IPS DF 4.7 (cell line): ENCODE data around the gene C13orf46.
"Not testable (repeated sequence)": the region's sequence is repeated elsewhere in the genome, so short reads cannot be mapped to it uniquely, and the experiment has no call there.

Experiments
- DNase-seq: peaks from one replicate; pipeline ENCODE4 v3.0.0-alpha.2; 2013; ENCODE audit warnings: low spot score; ENCODE audit errors: extremely low read depth

The C13orf46 gene

DNA sequence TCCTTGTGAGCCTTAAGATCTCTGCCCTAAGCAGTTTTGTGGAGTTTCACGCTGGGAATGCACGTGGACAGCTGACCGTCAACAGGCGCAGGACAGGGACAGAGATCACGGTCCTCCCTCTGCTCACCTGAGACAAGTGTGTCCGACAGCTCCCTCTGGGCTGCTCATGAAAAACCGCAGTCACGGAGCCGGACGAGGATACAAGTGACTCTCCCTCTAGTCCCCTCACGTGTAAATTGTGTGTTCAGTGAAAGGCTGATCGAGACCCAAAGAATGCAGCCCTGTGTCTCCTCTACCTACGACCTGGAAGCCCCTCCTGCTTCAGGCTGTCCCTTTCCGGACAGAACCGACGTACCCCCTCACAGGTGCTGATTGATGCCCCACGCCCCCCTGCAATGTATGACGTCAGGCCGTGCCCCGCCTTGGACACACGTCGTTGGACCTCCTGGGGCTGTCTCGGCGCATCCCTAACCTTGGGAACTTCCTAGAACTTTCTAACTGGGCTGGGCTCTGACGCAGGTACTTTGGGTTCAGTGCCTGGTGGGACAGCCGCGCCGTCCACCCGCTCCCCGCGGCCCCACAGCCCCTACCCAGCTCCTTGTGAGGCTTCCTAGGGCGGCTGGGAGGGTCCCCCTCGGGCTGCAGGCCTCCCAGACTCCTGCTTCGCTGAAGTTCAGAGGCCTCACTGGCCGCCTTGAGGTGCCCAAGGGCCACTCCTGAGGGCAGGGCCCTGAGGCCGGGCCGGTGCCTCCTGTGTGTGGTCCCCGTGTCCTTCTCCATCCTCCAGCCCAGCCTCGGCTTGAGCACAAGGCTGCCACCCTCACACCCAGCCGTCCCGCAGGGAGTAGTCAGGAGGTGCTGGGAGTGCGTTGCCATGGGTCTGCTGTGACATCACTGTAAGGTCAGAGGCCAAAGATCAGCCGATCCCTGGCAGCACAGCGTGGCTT, at the start of gene C13orf46:
Gene C13orf46, minus strand, starts transcription at position 859 of the 947 bp plus-strand sequence. Its CDS starts 79 bp downstream, at position 780.
- no peak for DNase-seq

DNA sequence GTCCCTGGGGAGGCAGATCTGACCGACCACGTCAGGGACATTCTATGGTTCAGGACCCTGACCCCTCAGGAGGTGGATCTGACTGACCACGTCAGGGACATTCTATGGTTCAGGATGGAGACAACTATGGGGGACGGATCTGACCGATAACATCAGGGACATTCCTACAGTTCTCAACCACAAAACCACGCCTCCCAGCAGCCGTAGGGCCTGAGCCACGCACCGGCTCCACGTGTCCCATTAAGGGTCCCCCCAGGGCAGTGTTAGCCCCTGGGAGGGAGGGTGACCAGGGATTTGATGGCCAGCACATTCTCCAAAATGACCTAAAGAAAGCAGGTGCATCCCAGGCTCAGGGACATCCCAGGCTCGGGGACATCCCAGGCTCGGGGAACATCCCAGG, 49.0 kb upstream of the C13orf46 start:
- DNase-seq, result no peak

DNA sequence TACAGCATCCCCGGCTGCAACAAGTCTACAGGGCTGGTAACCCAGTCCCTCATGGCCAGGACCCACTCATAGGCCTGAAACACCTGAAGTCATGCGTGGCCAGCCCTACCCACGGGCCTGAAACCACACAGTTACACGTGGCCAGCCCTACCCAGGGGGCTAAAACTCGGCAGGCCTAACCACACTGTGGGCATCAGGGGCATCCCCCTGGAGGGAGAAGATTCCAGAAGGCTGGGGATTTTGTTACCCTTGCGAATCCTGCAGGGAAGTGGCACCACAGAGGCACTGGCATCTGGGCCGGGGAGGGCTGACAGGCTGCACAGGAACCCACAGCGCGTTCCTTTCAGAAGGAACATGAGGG, 48.4 kb upstream of the C13orf46 start:
- DNase-seq, result no peak

DNA sequence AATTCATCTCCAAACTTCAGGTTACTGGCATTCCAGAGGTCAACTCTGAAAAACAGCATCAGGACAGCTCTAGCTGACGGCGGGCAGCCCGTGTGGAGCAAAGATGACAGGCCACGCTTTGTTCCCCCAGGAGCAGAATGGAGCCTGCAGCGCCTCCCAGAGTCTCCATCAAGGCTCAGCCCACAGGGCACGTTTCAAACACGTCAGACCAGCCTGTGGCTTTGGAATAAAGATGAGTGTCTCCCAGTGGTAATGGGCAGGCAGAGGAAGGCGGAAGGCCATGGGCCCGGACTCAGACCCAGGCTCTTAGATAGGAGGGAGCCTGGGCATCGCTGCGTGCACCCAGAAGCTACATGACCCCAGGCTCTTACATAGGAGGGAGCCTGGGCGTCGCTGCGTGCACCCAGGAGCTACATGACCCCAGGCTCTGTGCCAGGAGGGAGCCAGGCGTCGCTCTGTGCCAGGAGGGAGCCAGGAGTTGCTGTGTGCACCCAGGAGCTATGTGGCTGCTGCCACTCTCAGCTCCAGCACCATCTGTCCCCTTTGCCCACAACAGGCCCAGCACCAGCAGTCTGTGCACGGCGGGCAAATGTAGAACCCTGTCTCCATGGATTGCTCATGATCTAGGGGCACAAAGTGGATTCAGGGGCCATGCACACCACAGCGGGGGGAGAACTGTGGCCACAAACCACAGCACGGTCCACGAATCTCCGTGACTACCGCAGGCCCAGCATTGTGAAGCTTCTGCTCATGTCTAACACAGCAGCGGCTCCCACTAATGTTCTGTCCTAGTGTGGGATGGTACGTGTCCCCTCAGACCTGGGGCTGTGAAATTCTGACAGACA, 47.8 kb upstream of the C13orf46 start:
- no peak for DNase-seq

DNA sequence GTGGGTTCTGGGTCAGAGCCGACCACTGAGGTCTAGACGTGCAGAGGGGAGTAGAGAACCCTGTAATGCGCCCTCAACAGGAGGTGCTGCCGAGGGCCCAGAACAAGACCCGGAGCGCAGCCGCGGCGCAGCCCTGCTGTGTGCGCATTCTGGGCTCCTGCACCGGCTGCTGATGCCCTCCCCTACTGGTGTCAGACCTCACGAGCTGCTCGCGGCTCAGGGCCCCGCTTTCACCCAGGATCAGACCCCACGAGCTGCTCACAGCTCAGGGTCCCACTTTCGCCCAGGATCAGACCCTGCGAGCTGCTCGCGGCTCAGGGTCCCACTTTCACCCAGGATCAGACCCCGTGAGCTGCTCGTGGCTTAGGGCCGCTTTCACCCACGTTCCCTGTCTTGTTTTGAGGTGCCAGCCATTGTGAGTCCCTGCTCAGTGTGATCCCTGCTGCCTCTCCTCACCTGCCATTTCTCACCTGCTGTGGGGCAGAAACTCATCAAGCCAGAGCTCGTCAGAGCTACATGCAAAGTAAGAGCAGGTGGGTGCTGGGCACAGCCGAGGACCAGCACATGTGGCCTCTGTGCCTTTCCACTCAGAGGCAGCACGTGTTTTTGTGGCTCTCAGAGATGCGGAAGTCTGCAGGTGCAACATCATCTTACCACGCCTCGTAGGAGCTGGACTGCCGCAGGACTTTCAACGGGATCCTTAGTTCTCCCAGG, 47.0 kb upstream of the C13orf46 start:
- DNase-seq, result no peak

DNA sequence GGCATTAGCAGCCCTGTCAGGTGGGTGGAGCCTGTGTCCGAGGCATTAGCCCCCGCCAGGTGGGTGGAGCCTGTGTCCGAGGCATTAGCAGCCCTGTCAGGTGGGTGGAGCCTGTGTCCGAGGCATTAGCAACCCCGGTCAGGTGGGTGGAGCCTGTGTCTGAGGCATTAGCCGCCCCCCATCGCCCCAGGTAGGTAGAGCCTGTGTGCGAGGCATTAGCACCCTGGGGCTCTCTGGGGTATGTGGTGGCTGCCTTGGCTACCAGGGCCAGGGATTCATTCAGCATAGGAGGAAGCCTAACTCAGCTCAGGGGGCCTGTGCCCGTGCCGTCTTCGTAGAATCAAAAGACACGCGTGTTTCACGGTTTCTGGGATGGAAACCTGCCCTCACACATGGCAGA, 46.3 kb upstream of the C13orf46 start:
- DNase-seq, result not testable (repeated sequence)

DNA sequence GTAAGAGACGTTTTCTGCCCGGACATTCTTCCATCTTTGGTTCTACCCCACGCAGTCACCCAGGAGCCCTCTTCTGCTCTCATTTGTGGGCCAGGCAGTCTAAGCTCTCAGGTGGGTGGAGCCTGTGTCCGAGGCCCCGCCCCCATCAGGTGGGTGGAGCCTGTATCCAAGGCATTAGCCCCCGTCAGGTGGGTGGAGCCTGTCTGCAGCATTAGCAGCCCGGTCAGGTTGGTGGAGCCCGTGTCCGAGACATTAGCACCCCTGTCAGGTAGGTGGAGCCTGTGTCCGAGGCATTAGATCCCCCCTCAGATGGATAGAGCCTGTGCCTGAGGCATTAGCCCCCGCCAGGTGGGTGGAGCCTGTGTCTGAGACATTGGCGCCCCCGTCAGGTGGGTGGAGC, 45.5 kb upstream of the C13orf46 start:
- DNase-seq, result no peak

DNA sequence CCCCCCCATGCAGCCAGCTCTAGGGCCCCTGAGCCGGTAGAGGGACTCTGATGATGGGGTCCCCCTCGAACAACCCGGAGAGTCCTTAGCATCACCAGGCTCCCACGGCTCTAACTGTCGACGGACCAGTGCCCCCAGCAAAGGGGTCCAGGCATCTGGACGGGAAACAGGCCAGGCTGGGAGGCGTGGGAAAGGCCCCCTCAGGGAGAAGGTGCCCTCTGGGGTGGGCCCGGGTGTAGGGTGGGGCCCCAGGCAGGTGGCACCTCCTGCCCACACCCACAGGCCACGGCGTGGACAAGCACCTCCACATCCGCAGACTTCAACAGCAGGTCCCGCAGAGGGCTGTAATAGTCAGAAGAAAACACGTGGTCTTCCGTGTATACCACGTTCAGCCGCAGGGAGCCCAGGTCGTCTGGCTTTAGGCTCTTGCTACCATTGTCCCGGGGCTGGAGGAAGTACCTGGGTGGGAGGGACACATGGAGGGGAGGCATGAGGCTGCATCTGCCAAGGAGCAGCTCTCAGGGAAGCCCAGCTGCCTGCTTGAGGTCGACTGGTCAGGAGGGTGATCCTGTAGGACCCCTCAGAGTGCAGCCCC, 44.7 kb upstream of the C13orf46 start:
- no peak for DNase-seq

DNA sequence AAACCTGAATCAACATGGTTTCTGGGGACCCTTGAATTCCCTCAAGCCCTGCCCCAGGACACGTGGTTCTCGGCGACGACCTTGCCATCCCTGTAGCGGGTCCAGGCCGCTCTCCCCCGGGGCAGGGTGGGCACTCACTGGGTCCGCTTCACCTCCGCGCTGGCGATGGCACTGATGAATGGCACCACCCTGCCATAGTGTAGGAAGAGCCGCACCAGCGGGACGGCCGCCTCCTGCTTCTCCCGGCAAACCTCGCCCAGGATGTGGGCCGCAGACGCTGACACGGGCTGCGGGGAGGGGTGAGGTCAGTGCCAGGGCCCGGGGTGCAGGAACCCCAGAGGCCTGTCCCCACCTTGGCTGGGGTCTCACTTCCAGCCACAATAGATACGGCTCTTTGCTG, 44.1 kb upstream of the C13orf46 start:
- DNase-seq, result no peak

DNA sequence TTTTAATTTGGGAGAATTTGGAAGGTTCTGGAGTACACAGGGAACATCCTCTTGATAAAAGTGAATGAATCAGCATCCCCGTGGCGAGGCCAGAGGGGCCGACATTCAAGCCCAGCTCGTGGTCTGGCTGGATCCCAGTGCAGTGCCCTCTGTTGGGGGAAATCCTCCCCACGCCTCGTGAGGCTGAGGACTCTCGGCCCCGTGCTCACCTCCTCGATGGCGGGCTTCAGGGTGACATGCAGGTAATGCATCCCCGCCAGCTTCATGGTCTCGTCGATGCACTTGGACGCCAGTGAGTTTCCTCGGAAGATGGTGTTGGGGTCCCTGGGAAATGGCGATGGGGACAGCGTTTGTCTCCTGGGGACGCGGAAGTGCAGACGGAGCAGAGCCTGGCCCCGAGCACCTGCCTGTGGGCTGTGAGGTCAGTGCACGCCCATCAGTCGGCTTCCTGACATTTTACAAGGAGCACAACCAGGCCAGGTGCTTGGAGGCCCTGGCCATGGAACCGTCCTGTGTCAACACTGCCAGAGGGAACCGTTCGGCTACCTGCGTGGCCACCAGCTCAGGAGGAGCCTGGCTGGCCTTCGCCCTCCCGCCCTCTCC, 43.3 kb upstream of the C13orf46 start:
- DNase-seq, result no peak

DNA sequence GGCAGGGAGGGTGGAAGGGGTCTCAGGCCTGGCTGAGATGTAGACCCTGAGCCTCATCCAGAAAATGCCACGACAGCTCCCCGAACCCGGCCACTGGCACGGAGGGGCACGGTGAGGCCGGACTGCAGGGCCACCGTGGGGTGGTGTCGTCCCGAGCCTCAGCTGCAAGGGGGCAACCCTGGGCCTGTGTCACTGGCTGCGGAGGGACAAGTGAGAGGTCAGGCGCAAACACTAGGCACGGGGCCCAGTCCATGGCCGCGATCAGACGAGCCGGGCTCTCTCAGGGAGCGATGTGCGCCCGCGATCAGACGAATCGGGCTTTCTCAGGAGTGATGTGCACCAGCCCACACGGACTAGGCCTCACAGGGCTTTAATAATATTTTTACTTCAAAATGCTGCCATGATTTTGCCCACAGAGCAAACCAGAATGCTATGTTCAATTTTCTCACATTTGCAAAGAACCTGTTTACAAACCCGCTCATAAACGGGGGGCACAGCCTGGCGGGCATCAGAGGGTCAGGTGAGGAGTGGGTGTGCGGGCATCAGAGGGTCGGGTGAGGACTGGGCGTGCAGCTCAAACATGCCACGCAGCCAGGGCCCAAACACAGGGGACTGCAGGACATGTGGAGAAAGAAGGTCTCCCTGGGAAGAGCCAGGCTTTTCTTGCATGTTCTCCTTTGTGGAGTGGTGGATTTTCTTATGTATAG, 42.6 kb upstream of the C13orf46 start:
- DNase-seq, result no peak

DNA sequence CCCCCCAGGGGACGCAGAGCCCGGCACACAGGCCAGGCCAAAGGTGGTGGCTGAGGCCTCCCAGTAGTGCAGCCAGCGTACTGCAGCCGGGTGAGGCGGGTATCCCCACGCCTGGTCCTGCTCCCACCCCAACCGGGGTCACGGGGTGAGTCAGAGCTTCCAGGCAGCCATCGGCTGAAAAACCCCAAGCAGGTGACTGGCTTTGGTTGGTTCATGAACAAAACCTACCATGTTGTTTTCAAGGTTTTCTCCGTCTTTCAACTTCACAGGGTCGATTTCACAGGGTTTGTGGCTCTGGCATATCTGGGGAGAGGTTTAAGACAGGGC, 42.1 kb upstream of the C13orf46 start:
- no peak for DNase-seq

DNA sequence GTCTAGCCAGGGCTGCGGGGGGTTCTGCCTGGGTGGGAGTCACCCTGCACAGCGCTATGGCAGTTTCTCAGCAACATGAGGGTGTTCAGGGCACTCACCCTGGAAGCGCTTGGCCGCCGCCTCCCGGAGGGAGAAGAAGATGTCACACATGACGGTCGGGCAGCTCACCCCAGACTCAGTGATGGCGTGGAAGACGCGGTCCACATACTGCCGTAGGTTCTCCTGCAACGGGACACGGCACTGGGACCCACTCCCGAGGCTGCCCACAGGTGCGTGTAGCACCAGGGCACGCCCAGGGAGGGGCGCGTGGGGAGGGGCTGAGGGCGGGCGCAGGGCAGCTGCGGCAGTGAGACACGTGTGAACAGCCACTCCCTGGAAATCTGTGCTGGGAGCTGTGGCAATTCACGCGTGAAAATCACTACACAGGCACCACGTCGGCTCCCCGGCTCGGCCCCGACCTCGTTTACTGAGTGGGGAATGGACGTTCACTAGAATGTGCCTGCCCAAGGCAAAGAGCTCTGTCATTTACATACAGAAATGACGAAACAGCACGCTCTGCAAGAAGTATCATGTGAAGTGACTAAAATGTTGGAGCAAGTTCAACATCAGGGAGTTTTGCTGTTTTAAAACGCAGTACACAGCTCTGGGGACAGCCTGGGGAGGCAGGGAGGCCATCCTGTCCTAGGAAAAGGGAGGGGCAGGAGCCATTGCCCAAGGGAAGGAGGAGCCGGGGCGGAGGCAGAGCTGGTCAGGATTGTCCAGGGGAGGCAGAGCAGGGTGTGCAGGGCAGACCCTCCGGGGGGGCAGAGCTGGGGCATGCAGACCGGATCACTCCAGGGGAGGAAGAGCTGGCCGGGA, 41.5 kb upstream of the C13orf46 start:
- no peak for DNase-seq

DNA sequence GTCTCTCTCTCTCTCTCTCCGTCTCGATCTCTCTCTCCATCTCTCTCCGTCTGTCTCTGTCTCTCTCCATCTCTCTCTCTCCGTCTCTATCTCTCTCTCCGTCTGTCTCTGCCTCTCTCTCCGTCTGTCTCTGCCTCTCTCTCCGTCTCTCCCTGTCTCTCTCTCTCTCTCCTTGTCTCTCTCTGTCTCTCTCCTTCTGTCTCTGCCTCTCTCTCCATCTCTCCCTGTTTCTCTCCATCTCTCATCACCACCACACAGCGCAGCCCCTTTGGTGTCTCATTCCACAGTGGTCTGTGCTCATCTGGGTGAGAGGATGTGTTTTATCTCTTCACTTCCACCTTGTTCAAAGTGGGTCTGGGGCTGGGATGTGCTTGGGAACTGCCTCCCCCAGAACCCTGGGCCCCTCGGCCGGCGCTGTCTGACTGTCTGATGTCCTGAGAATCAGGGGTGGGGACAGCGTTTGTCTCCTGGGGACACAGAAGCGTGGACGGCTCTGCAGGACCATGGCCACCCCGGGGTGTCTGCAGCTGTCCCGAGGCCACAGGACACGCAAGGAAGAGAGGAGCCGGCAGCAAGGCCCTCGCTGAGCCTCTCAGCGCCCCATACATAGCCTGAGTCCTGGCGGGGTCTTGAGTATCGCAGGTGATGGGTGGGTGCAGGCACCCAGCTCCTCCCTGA, 40.2 kb upstream of the C13orf46 start:
- DNase-seq, result no peak

DNA sequence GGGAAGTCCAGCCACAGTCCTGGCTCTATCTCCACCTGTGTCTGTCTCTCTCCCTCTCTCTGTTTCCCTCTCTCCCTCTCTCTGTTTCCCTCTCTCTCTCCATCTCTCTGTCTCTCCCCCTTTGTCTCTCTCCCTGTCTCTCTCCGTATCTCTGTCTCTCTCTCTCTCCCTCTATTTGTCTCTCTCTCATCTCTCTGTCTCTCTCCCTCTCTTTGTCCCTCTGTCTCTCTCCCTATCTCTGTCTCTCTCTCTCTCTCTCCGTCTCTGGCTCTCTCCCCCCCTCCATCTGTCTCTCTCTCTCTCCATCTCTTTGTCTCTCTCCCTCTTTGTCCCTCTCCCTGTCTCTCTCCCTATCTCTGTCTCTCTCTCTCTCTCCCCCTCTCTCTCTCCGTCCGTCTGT, 39.5 kb upstream of the C13orf46 start:
- DNase-seq, result no peak

DNA sequence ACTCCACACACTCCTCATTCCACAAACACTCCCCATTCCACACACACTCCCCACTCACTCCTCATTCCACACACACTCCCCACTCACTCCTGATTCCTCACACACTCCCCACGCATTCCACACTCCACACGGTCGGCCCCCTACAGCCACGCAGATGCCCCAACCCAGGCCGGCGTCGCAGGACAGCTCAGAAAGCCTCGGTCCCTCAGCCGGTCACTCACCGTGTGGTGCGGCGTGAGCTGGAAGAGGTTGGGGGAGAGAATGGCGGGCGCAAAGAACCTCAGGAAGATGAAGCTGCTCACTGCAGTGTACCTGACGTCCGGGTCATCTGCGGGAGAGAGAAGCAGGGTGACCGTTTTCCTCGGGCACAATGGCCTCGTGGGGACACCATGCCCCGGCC, 39.0 kb upstream of the C13orf46 start:
- DNase-seq, result no peak

DNA sequence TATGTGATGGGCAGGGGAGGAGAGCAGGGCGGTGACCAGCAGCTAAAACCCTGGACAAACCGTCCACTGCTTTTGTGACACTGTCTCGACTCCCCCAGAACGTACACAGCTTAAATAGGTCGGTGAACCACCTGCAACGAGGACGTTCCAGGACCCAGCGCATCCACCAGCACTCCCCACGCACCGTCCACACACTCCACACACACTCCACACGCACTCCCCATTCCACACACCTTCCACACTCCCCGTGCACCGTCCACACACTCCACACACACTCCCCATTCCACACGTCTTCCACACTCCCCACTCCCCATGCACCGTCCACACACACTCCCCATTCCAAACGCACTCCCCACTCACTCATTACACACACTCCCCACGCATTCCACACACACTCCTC, 38.3 kb upstream of the C13orf46 start:
- no peak for DNase-seq

DNA sequence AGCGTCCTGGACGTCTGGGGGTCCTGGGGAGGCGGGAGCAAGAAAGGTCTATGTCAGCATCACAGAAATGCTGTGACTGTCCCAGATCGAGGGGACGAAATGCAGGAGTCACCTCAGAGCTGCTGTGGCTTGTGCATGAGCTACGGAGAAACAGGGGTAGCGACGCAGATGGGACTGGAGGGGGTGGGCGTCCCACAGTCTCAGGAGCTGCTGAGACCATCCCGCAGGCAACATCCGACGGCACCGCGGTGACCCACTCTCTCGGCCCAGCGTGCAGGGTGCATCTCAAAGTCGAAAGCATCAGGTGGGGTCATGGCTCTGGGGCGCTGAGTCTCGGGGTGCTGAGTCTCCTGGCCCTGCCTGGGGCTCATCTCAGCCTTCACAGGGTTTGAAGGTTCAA, 37.4 kb upstream of the C13orf46 start:
- no peak for DNase-seq
